Ovary (tissue), 3 donors: ENCODE data around the gene MOB1A.
"Not testable (repeated sequence)": the region's sequence is repeated elsewhere in the genome, so short reads cannot be mapped to it uniquely, and the experiment has no call there.

Experiments used
- CTCF ChIP-seq, 3 donors: fragments of 450-650 bp in 2 of 3; fragments of 200-600 bp in 1 of 3; IDR thresholded peaks; one replicate each; pipeline versions ENCODE4 v1.5.1 to v1.8.0; 2016 to 2022; ENCODE audit warnings: antibody characterized with exemption in 3 of 3, mild to moderate bottlenecking in 1 of 3
- EP300 ChIP-seq: sonication (generic); formaldehyde crosslinking; IDR thresholded peaks from one replicate; pipeline ENCODE4 v1.6.1; 2017; ENCODE audit warnings: antibody characterized with exemption
- POLR2A ChIP-seq: fragments of 450-650 bp; IDR thresholded peaks from one replicate; pipeline ENCODE4 v1.6.1; 2017; ENCODE audit warnings: antibody characterized with exemption, mild to moderate bottlenecking, moderate library complexity
- donor health status: DM: no; HTN: no; CAD: no.

GRCh38 chr2:74215771-74216170 lies 37.1 kb upstream of the MOB1A start:
- not testable (repeated sequence) for TF ChIP-seq CTCF (IDR thresholded peaks at IDR 0.05); POLR2A; EP300
